Fibroblast of skin of right biceps (primary cell): ENCODE measurements around the gene CCDC92B.

Experiments used
- DNase-seq: peaks from one replicate; pipeline ENCODE4 v3.0.0-alpha.2; 2013

CCDC92B gene

GRCh38 chr17:2718150-2718938 is 31.1 kb downstream of the CCDC92B start:
- DNase-seq = no peak

- DNase-seq = no peak
These were observed 32.8 kb downstream of the CCDC92B start for GRCh38 chr17:2716649-2717048.

GRCh38 chr17:2713881-2714280 is 35.6 kb downstream of the CCDC92B start:
- DNase-seq = no peak

GRCh38 chr17:2712300-2713043 is 37.0 kb downstream of the CCDC92B start:
- DNase-seq = no peak

GRCh38 chr17:2711608-2712299 is 37.7 kb downstream of the CCDC92B start, which contains the start of gene CLUH:
Gene CLUH, minus strand, starts transcription at chr17:2711764. Its CDS starts 103 bp downstream, at chr17:2711661.
- peak; percentile 98 for DNase-seq

GRCh38 chr17:2710803-2711607 is 38.4 kb downstream of the CCDC92B start:
- no peak for DNase-seq

GRCh38 chr17:2710071-2710802 is 39.2 kb downstream of the CCDC92B start:
- DNase-seq = no peak

GRCh38 chr17:2709183-2709661 is 40.2 kb downstream of the CCDC92B start:
- no peak for DNase-seq

- no peak for DNase-seq
These were observed 40.8 kb downstream of the CCDC92B start for GRCh38 chr17:2708585-2709182.

- no peak for DNase-seq
These were observed 41.5 kb downstream of the CCDC92B start for GRCh38 chr17:2707721-2708584.

- DNase-seq = no peak
These were observed 42.4 kb downstream of the CCDC92B start for GRCh38 chr17:2706911-2707510.

- no peak for DNase-seq
These were observed 43.3 kb downstream of the CCDC92B start for GRCh38 chr17:2705888-2706795.

GRCh38 chr17:2705263-2705662 is 44.2 kb downstream of the CCDC92B start:
- DNase-seq = no peak

GRCh38 chr17:2704890-2705248 is 44.6 kb downstream of the CCDC92B start:
- no peak for DNase-seq

- DNase-seq = no peak
These were observed 45.2 kb downstream of the CCDC92B start for GRCh38 chr17:2704031-2704889.

- DNase-seq = no peak
These were observed 45.8 kb downstream of the CCDC92B start for GRCh38 chr17:2703606-2704005.

GRCh38 chr17:2703181-2703580 is 46.3 kb downstream of the CCDC92B start:
- no peak for DNase-seq
